ENCODE results near the gene SCAANT1. TPM values are rescaled to one million over a fixed set of nuclear protein-coding genes. Genes with fewer than 3 reads are reported as not detected.

The SCAANT1 gene
- total RNA-seq, 2 experiments from 2014 or later: not detected

DNA sequence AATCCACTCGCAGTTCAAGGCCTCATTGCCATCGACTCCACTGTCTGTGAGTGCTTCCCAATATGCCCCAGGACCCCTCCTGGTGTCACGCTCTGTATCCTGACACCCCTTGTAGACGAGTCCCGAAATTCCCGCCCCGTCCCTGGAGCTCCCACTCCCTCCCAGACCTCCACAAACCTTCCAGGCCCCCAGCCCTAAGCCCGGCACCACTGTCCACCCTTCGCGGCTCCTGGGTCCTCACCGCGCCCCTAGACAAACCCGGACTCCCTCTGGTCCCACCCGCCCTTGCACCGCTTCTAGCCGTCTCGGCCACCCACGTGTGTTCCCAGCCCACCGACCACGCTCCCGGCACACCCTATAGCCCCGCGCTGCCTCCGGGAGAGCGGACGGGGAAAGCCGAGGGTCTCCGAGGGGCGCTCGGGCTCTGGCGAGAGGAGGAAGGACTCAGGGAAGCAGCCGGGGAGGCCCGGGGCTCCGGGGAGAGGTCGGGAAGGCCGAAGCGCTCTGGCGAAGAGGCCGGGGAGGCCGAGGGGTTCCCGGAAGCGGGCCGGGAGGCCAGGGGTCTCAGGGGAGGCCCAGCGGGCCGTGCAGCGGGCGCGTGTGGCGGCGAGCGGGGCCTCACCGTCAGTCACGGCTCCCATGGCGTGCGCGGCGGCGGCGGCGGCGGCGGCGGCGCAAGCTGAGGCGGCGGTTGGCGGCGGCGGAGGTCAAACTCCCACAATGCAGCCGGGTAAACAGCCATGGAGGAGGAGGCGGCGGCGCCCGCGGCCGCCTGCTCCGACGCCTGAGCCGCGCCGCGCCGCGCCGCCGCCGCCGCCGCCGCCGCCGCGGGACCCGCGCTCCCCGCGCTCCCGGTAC, 48.8 kb downstream of the SCAANT1 start, which contains the start of the genes ATXN7 and THOC7:
Gene ATXN7, plus strand, starts transcription at position 718 of the 858 bp plus-strand sequence. CDS start 48,732 bp downstream, outside the sequence.
Gene THOC7, minus strand, starts transcription at position 656 of the 858 bp plus-strand sequence. Its CDS starts 15 bp downstream, at position 641.
- H3K9me3 Mint-ChIP-seq: no peaks in the 10 kb centered on the region
- H3K4me1 Mint-ChIP-seq: peaks cover 48% of the 10 kb centered on the region
- H3K27me3 Mint-ChIP-seq: no peaks in the 10 kb centered on the region
- peaks cover 48% of the 10 kb centered on the region for H3K36me3 Mint-ChIP-seq (ENCODE audit: low read depth)
- ChIA-PET CTCF (interaction anchor here (0.6 to 2.2 kb wide), 4 partner anchors 49 to 160 kb away, joined by 3 to 7 read pairs (median 3); partner anchors contain the start of genes PSMD6 and SCAANT1), POLR2A (interaction anchor here (0.9 to 2.7 kb wide), 5 partner anchors 8 to 116 kb away, joined by 3 to 25 read pairs (median 4); partner anchors contain the start of gene SCAANT1)
- H3K27ac Mint-ChIP-seq: peak within 1 kb of the TSS; percentile 90
- peak; percentile 68 for DNase-seq
- peak within 1 kb of the TSS; percentile 95 for H3K4me3 Mint-ChIP-seq

DNA sequence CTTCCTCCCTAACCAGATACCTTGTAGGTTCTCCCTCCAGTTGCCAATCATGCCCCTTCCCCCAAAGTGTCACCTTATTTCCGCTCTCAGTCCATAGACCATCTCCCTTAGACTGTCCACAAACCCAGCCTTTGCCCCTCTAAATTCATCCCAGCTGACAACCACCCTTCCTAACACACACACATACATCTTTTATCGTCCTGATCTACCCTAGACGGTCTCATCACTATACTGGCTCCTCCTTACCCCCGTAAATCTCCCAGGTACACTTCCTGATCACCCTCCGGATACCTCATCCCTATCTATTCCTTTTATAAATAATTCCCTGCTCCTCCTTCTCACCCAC, 49.4 kb downstream of the SCAANT1 start:
- H3K27me3 Mint-ChIP-seq: no peaks in the 10 kb centered on the region
- peak overlapping the region; percentile 77 for H3K4me3 Mint-ChIP-seq
- peaks cover 43% of the 10 kb centered on the region for H3K4me1 Mint-ChIP-seq
- ChIA-PET CTCF (interaction anchor here (1.4 kb wide), 1 partner anchor 98 kb away, joined by 3 read pairs; no protein-coding TSS in a partner anchor), POLR2A (interaction anchor here (0.9 to 2.7 kb wide), 2 partner anchors 48 to 106 kb away, joined by 3 to 25 read pairs; partner anchors contain the start of gene SCAANT1)
- peaks cover 44% of the 10 kb centered on the region for H3K36me3 Mint-ChIP-seq (ENCODE audit: low read depth)
- H3K27ac Mint-ChIP-seq: peak overlapping the region; percentile 90
- DNase-seq: no peak
- no peaks in the 10 kb centered on the region for H3K9me3 Mint-ChIP-seq

Other genes starting within 250 kb of the SCAANT1 start
- not detected for gene C3orf49, start 93.1 kb downstream of the SCAANT1 start, total RNA-seq
- gene THOC7, start 48.6 kb downstream of the SCAANT1 start, total RNA-seq: 10 to 100 TPM; 78.4 to 79.2 TPM
- 10 to 100 TPM; 59.5 to 61.2 TPM for gene ATXN7, start 48.5 kb downstream of the SCAANT1 start, total RNA-seq
- gene PSMD6, start 111.1 kb upstream of the SCAANT1 start, total RNA-seq: 10 to 100 TPM; 82.1 to 82.9 TPM

All from activated CD4-positive, alpha-beta memory T cell treated with anti-CD3 and anti-CD28 coated beads, Interleukin-2, amount 10 ng/mL, durations not matched to agents 7 days and 5 days (primary cell).